SK-N-MC (cell line): Measurements from ENCODE around the gene QRICH2.

Source experiments
- EZH2 ChIP-seq: fragments of 200-600 bp; sonication (generic); IDR thresholded peaks from one replicate; pipeline ENCODE4 v1.6.1; 2017; ENCODE audit warnings: antibody characterized with exemption
- FOXP2 ChIP-seq: optimal IDR thresholded peaks from 2 replicates; pipeline ENCODE3; 2011; ENCODE audit warnings: mild to moderate bottlenecking, moderate library complexity; ENCODE audit not compliant: insufficient read depth; ENCODE audit errors: extremely low read length, control extremely low read depth
- POLR2AphosphoS5 ChIP-seq: IDR thresholded peaks from 2 replicates; pipeline ENCODE4 v1.6.1; 2012; ENCODE audit warnings: mild to moderate bottlenecking, low read depth, low read length, borderline replicate concordance

GRCh38 chr17:76317535-76317934 is 9.5 kb upstream of the QRICH2 start:
- TF ChIP-seq EZH2 (no peak), POLR2AphosphoS5 (no peak), FOXP2 (no peak)
